Kidney (tissue), 14 donors: Measurements from ENCODE around the gene SREBF1. TPM values are rescaled to one million over a fixed set of nuclear protein-coding genes. Genes with fewer than 3 reads are reported as not detected.

ENCODE experiments used
- DNase-seq, 5 donors: peaks; one replicate each; pipeline ENCODE4 v3.0.0-alpha.2; 2013 to 2020
- FAIRE-seq: peaks from 2 replicates; lab custom pipeline; 2012; peaks lifted over from hg19 to GRCh38; lab: Jason Lieb, UNC
- H3K27ac ChIP-seq, 2 donors: one replicate each; pipeline ENCODE4 v1.7.0; 2013; ENCODE audit warnings: low read depth in 2 of 2, low read length in 2 of 2, inconsistent platforms in 1 of 2
- H3K27me3 ChIP-seq: one replicate; pipeline ENCODE4 v1.7.1; 2013; ENCODE audit warnings: low read length, inconsistent platforms; ENCODE audit not compliant: control insufficient read depth, insufficient read depth
- H3K36me3 ChIP-seq, 3 donors: one replicate each; pipeline versions ENCODE4 v1.7.0 to v1.7.1; 2013; ENCODE audit warnings: low read length in 3 of 3, control low read depth in 1 of 3, inconsistent platforms in 1 of 3; ENCODE audit not compliant: insufficient read depth in 3 of 3, control insufficient read depth in 2 of 3
- H3K4me1 ChIP-seq, 3 donors: one replicate each; pipeline versions ENCODE4 v1.7.0 to v1.7.1; 2013; ENCODE audit warnings: low read length in 3 of 3, inconsistent platforms in 1 of 3, low read depth in 1 of 3; ENCODE audit not compliant: control insufficient read depth in 2 of 3, insufficient read depth in 2 of 3
- H3K4me3 ChIP-seq, 3 donors: one replicate each; pipeline versions ENCODE4 v1.7.0 to v1.8.1; 2013; ENCODE audit warnings: low read length in 3 of 3, control low read depth in 1 of 3, inconsistent platforms in 1 of 3
- H3K9ac ChIP-seq, 3 donors: one replicate each; pipeline versions ENCODE4 v1.7.0 to v1.7.1; 2013; ENCODE audit warnings: low read length in 3 of 3, control low read depth in 1 of 3, inconsistent platforms in 1 of 3
- H3K9me3 ChIP-seq, 3 donors: one replicate each; pipeline versions ENCODE4 v1.7.0 to v1.7.1; 2013; ENCODE audit warnings: low read length in 3 of 3, control low read depth in 1 of 3, inconsistent platforms in 1 of 3; ENCODE audit not compliant: control insufficient read depth in 2 of 3, insufficient read depth in 1 of 3
- intact Hi-C: fragments of 100-400 bp; cut with DNase I; formaldehyde crosslinking; loops from one replicate; pipeline ENCODE4 v1.11.1; 2022
- polyA plus RNA-seq: library from polyadenylated mRNA; stranded (reverse); fragments of 350-450 nt; fragmentation: Illumina TruSeq; extraction: RNeasy Lipid Tissue Mini Kit (QIAGEN cat#74804); gene quantifications from one replicate; pipeline ENCODE4 v1.2.3, GENCODE V29; 2014; ENCODE audit warnings: low read depth, low replicate concordance; ENCODE audit not compliant: insufficient read depth
- total RNA-seq: library from RNA; stranded (reverse); fragmentation: NEBNext Ultra II Directional; extraction: Animal tissue kit (Norgen Biotek cat#: 25700); gene quantifications from one replicate; pipeline ENCODE4 v1.2.1, GENCODE V29; 2021
- TF ChIP-seq, protein P1 (sequence below): IDR thresholded peaks from 3 replicates; pipeline ENCODE4 v1.5.1; 2012; ENCODE audit warnings: mild to moderate bottlenecking, moderate library complexity, borderline replicate concordance; ENCODE audit not compliant: insufficient read depth; ENCODE audit errors: extremely low read depth
- donor health status: control.
- donor health status: control.
- donor health status: control.
- donor health status: control.
- donor health status: control.
- donor health status: DM: yes; HTN: yes; CAD: no.
- donor health status: Normal renal cell carcinoma (clear cell type).

The SREBF1 gene
- total and polyA plus RNA-seq, 2 donors from 2014 or later, result 37.6 to 48.3 TPM

DNA sequence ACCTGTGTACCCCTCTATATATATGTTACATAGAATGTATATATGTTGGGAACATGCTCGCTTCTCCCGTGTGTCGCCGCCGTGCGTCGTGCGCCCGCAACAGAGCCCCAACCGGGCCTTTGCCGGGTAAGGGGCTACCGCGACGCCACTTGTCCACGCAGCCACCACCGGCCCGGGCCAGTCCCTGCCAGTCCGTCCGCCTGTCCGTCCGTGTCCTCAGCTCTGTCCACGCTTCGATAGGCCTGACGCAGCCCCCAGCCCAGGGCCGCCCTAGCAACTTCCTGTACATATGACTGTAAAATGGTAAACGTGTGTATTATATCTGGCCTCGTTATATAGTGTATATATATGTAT lies 25.9 kb downstream of the SREBF1 start:
- H3K27me3 ChIP-seq, result no peaks in the 10 kb centered on the region
- H3K27ac ChIP-seq, result no peak overlapping the region
- no peak overlapping the region for H3K4me3 ChIP-seq
- TF ChIP-seq, protein P1, sequence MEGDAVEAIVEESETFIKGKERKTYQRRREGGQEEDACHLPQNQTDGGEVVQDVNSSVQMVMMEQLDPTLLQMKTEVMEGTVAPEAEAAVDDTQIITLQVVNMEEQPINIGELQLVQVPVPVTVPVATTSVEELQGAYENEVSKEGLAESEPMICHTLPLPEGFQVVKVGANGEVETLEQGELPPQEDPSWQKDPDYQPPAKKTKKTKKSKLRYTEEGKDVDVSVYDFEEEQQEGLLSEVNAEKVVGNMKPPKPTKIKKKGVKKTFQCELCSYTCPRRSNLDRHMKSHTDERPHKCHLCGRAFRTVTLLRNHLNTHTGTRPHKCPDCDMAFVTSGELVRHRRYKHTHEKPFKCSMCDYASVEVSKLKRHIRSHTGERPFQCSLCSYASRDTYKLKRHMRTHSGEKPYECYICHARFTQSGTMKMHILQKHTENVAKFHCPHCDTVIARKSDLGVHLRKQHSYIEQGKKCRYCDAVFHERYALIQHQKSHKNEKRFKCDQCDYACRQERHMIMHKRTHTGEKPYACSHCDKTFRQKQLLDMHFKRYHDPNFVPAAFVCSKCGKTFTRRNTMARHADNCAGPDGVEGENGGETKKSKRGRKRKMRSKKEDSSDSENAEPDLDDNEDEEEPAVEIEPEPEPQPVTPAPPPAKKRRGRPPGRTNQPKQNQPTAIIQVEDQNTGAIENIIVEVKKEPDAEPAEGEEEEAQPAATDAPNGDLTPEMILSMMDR, result no peak
- H3K36me3 ChIP-seq, result peaks cover 0 to 11% (median 6%) of the 10 kb centered on the region in 3 donors
- no peaks in the 10 kb centered on the region for H3K9me3 ChIP-seq
- no peak for FAIRE-seq
- intact Hi-C loops, result loop anchor here (5.0 kb wide), 1 partner anchor 51 kb away; no protein-coding TSS in a partner anchor
- peaks cover 2 to 14% (median 6%) of the 10 kb centered on the region in 3 donors for H3K4me1 ChIP-seq
- no peak overlapping the region for H3K9ac ChIP-seq
- DNase-seq, result peak in 3 of 5 donors; percentile 43 to 75 (median 58)

DNA sequence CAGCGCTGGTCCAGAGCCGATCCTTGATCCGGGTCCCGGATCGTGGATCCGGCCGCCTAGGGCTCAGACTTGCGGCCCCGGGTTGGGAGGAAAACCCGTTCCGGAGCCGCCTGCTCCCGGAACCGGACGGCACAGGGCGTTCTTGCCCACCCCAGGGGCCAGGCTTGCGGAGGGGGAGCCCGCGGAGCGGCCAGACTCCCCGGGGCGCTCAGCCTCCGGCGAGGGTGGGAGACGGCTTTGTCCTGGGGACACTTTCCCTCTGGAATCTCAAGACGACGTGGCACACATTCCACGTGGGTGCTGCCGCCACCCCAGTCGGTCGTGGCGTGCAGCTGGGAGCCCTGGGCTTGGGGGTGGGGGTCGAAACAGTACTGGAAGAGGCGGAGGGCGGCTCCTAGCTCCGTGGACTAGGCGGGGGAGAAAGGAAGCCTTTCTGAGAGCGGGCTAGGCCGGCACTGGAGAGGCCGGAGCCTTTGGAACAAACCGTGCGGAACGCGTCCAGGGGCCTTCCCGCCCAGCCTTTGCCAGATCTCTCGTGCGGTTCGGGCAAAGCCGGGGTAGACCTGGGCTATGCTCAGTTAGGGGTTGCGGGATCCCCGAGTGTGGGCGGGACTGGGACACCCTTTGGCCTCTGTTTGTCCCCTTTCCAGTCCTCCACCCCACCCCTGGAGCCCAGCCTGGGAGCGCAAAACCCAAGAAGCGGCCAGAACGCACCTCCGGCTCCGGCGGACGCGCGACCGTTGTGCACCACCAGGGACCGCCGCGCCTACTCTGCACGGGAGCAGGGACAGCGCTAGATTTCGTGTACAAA lies 26.5 kb downstream of the SREBF1 start:
- Histone ChIP-seq H3K9ac (peak overlapping the region in 1 of 3 donors; percentile 58), H3K27me3 (no peaks in the 10 kb centered on the region), H3K27ac (peak overlapping the region; percentile 8 to 57), H3K4me3 (no peak overlapping the region), H3K4me1 (peaks cover 2 to 17% (median 6%) of the 10 kb centered on the region in 3 donors), H3K36me3 (peaks cover 0 to 8% (median 4%) of the 10 kb centered on the region in 3 donors), H3K9me3 (no peaks in the 10 kb centered on the region)
- TF ChIP-seq, protein P1, result no peak
- FAIRE-seq (no peak), DNase-seq (peak; percentile 86 to 92 (median 90))
- intact Hi-C loops, result loop anchor here (5.0 kb wide), 1 partner anchor 52 kb away; no protein-coding TSS in a partner anchor

DNA sequence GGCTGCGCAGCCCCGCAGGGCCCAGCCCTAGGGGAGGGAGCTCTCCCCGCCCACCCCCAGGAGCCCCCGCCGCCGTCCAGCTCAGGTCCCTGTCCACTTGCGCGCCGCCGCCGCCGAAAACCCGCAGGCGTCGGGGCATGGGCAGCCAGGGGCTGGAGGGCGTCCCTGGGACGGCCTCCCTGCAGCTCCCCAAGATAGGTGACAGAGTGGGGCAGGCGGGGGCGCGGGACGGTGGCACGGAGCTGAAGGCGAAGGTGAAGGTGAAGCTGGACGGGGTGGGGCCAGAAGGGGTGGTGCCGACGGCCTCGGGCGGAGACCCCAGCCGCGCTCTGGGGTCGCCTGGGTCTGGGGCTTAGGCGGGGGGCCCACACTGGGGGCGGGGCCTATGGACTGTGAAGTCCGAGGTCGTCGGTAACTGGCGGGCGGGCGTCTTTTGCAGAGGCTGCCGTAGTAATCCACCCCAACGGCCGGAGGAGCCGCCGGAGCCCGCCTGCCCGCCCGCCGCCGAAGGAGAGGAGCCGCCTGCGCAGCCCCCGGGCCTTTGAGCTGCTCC lies 27.2 kb downstream of the SREBF1 start:
- no peaks in the 10 kb centered on the region for H3K9me3 ChIP-seq
- TF ChIP-seq, protein P1, result no peak
- H3K27me3 ChIP-seq, result no peaks in the 10 kb centered on the region
- no peak for FAIRE-seq
- H3K27ac ChIP-seq, result no peak overlapping the region
- H3K36me3 ChIP-seq, result peaks cover 0 to 8% (median 4%) of the 10 kb centered on the region in 3 donors
- intact Hi-C loops, result loop anchor here (5.0 kb wide), 1 partner anchor 53 kb away; no protein-coding TSS in a partner anchor
- peaks cover 2 to 18% (median 6%) of the 10 kb centered on the region in 3 donors for H3K4me1 ChIP-seq
- peak in 2 of 5 donors; percentile 76 to 88 for DNase-seq
- H3K4me3 ChIP-seq, result no peak overlapping the region
- no peak overlapping the region for H3K9ac ChIP-seq
